ENCODE data around the gene ZRANB1. TPM values are rescaled to one million over a fixed set of nuclear protein-coding genes. Genes with fewer than 3 reads are reported as not detected.
A peak's percentile ranks its signal among the peaks of the same experiment; 100 is the strongest.

ZRANB1 gene
- total RNA-seq, 4 donors from 2014 or later: 22.1 to 37.5 (median 25.0) TPM

GRCh38 chr10:125012851-125013528 lies 71.1 kb downstream of the ZRANB1 start:
- Histone ChIP-seq H3K9me3 (no peaks in the 10 kb centered on the region), H3K4me1 (peaks cover 50 to 57% of the 10 kb centered on the region in 2 donors), H3K27me3 (no peaks in the 10 kb centered on the region), H3K36me3 (no peaks in the 10 kb centered on the region), H3K27ac (peak overlapping the region in 1 of 3 donors; percentile 20), H3K4me3 (replicated peaks in 1 of 3) (no peak overlapping the region)
- TF ChIP-seq POLR2A (IDR thresholded peaks at IDR 0.05): no peak
- TF ChIP-seq, protein P1, sequence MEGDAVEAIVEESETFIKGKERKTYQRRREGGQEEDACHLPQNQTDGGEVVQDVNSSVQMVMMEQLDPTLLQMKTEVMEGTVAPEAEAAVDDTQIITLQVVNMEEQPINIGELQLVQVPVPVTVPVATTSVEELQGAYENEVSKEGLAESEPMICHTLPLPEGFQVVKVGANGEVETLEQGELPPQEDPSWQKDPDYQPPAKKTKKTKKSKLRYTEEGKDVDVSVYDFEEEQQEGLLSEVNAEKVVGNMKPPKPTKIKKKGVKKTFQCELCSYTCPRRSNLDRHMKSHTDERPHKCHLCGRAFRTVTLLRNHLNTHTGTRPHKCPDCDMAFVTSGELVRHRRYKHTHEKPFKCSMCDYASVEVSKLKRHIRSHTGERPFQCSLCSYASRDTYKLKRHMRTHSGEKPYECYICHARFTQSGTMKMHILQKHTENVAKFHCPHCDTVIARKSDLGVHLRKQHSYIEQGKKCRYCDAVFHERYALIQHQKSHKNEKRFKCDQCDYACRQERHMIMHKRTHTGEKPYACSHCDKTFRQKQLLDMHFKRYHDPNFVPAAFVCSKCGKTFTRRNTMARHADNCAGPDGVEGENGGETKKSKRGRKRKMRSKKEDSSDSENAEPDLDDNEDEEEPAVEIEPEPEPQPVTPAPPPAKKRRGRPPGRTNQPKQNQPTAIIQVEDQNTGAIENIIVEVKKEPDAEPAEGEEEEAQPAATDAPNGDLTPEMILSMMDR (IDR thresholded peaks at IDR 0.05): no peak
- DNase-seq: no peak
- 80 to 89% methylated on average over 13 to 15 of the region's 15 CpGs for WGBS, 2 donors
- intact Hi-C loops (cut with DNase I): no loop called here

DNA sequence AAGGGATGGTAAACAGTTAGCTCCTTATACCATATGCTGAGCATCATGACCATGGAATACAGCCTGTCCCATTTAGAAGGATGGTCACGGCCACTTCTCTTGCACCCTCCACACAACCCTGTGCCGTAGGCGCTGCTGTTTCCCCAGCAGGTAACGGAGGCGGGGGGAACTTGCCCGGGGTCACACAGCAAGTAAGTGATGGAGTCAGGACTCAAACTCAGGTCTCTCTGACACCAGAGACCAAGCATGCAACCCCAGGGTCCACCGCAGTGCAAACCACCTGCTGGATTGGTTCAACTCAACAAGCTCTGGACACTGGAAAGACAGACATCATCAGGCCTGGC lies 71.6 kb downstream of the ZRANB1 start:
- Histone ChIP-seq H3K27me3 (no peaks in the 10 kb centered on the region), H3K4me1 (peaks cover 53 to 62% of the 10 kb centered on the region in 2 donors), H3K9me3 (no peaks in the 10 kb centered on the region), H3K36me3 (no peaks in the 10 kb centered on the region), H3K4me3 (replicated peaks in 1 of 3) (no peak overlapping the region), H3K27ac (peak overlapping the region in 1 of 3 donors; percentile 10)
- TF ChIP-seq POLR2A (IDR thresholded peaks at IDR 0.05): no peak
- TF ChIP-seq, protein P1 (IDR thresholded peaks at IDR 0.05): no peak
- WGBS, 2 donors: 93 to 100% methylated on average over 7 of the region's 7 CpGs
- intact Hi-C loops (cut with DNase I): no loop called here
- no peak for DNase-seq

DNA sequence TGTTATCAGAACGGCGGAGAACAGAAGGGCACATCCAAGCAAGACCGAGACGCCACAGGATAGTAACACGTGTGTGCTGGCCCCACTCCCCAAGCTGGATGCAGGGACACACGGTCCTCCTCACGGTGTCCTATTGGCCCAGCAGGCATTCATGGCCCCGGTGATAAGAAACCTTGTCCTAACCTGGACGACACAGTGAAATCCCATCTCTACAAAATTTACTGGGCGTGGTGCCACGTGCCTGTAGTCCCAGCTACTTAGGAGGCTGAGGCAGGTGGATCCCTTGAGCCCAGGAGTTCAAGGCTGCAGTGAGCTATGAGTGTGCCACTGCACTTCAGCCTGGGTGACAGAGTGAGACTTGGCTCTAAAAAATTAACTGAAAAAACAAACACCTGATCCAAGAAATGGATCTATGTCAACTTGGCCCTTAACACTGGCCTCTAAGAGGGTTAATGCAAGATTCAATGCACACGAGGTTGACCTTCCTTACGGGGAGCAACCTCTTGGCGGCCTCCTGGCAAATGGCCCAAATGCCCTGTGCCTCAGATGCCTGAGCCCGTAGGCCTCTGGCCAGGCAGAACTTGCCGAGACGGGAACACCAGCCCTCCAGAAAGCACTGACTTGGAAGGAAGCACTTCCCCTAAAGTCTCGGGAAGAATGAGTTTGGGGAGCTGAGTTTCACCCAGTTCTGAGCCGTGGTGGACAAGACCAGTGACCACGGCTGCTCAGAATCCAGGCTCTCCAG lies 72.3 kb downstream of the ZRANB1 start:
- H3K27ac ChIP-seq: peak overlapping the region; percentile 70 to 84 (median 71)
- intact Hi-C loops (cut with DNase I): no loop called here
- 39 to 55% methylated on average over 17 to 20 of the region's 20 CpGs for WGBS, 2 donors
- H3K4me3 ChIP-seq (replicated peaks in 1 of 3): no peak overlapping the region
- no peaks in the 10 kb centered on the region for H3K27me3 ChIP-seq
- H3K36me3 ChIP-seq: no peaks in the 10 kb centered on the region
- DNase-seq: peak; percentile 98
- peaks cover 53 to 69% of the 10 kb centered on the region in 2 donors for H3K4me1 ChIP-seq
- TF ChIP-seq, protein P1 (IDR thresholded peaks at IDR 0.05): no peak
- TF ChIP-seq POLR2A (IDR thresholded peaks at IDR 0.05): no peak
- no peaks in the 10 kb centered on the region for H3K9me3 ChIP-seq

DNA sequence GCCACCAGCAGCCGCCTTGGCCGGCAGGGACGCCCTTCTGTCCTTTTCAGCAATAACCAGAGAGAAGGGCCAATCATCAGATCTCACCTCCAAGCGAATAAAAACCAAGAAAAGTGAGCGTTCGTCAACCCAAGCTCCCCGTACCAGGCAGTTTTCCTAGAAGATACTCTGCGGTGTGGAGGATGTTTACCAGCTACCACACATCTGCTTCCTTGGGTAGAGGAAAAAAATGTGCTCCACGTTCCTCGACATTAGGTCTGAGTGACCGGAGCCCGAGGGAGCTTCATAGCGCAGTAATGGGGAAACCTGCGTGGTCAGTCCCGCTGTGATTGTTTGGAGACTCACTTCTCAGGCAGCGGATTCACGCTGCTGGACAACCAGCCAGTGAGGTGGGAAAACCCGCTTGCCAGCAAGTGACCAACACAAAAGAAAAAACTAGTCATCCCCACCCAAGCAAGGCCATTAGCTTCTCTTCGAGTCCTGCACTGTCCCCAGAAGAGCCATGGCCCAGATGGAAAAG lies 73.0 kb downstream of the ZRANB1 start:
- no peaks in the 10 kb centered on the region for H3K36me3 ChIP-seq
- peak; percentile 52 to 54 for DNase-seq
- TF ChIP-seq POLR2A (IDR thresholded peaks at IDR 0.05): no peak
- TF ChIP-seq, protein P1 (IDR thresholded peaks at IDR 0.05): no peak
- H3K27me3 ChIP-seq: no peaks in the 10 kb centered on the region
- peak overlapping the region; percentile 70 to 84 (median 71) for H3K27ac ChIP-seq
- intact Hi-C loops (cut with DNase I): no loop called here
- WGBS, 2 donors: 43 to 61% methylated on average over 16 to 19 of the region's 19 CpGs
- no peak overlapping the region for H3K4me3 ChIP-seq (replicated peaks in 1 of 3)
- H3K4me1 ChIP-seq: peaks cover 53 to 70% of the 10 kb centered on the region in 2 donors
- no peaks in the 10 kb centered on the region for H3K9me3 ChIP-seq

Measured in thyroid gland (tissue), 4 donors.